Mesodermal cell (in vitro differentiated cells): ENCODE results near the gene PRDX2.

ENCODE experiments used
- H3K27ac ChIP-seq: 2 replicates; pipeline ENCODE4 v1.7.0; 2013; ENCODE audit warnings: mild to moderate bottlenecking, low read depth, low read length, moderate library complexity; ENCODE audit not compliant: severe bottlenecking
- H3K36me3 ChIP-seq: 2 replicates; pipeline ENCODE4 v1.7.1; 2013; ENCODE audit warnings: mild to moderate bottlenecking, low read length, moderate library complexity; ENCODE audit not compliant: control insufficient read depth, insufficient read depth
- H3K4me1 ChIP-seq: one replicate; pipeline ENCODE4 v1.7.1; 2013; ENCODE audit warnings: mild to moderate bottlenecking, low read length; ENCODE audit not compliant: insufficient read depth, control insufficient read depth, poor library complexity, severe bottlenecking
- H3K4me3 ChIP-seq: 2 replicates; pipeline ENCODE4 v1.7.0; 2013; ENCODE audit warnings: low read length, control low read depth, mild to moderate bottlenecking; ENCODE audit not compliant: insufficient read depth, poor library complexity, severe bottlenecking; ENCODE audit errors: extremely low read depth
- H3K9me3 ChIP-seq: 2 replicates; pipeline ENCODE4 v1.7.1; 2013; ENCODE audit warnings: mild to moderate bottlenecking, low read length, moderate library complexity; ENCODE audit not compliant: control insufficient read depth
- WGBS, 2 experiments: methylation state at CpG; one replicate each; pipeline ENCODE4 v1.1.5; 2013; ENCODE audit warnings: missing lambda C conversion rate in 2 of 2; ENCODE audit not compliant: insufficient coverage in 2 of 2; 5-methylcytosine and 5-hydroxymethylcytosine counted together

Gene PRDX2

GRCh38 chr19:12763100-12763499 is 38.5 kb downstream of the PRDX2 start:
- Histone ChIP-seq H3K27ac (no peak overlapping the region), H3K9me3 (no peaks in the 10 kb centered on the region), H3K36me3 (peaks cover 4% of the 10 kb centered on the region), H3K4me3 (no peak overlapping the region), H3K4me1 (no peaks in the 10 kb centered on the region)
- WGBS, 2 experiments: 96 to 100% methylated on average over 4 to 9 of the region's 11 CpGs

DNA sequence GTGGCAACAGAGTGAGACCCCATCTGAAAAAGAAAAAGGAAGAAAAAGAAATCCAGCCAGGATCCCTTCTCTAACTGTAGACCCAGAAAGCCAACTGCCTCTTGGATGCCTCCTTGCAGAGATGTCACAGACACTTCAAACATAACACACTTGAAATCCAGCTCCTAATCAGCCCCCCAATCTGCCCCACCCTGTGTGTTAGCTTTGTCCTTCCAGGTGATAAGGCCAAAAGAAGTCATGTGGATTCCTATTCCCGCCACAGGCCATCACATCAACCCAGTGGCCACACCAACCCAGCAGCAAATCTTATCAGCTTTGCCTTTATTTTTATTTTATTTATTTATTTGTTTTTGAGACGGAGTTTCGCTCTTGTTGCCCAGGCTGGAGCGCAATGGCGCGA is 41.9 kb downstream of the PRDX2 start:
- no CpG with 5 or more reads among the region's 6 CpGs for WGBS, 2 experiments

GRCh38 chr19:12757544-12758274 is 43.9 kb downstream of the PRDX2 start:
- H3K36me3 ChIP-seq: no peaks in the 10 kb centered on the region
- H3K4me1 ChIP-seq: no peaks in the 10 kb centered on the region
- H3K9me3 ChIP-seq: no peaks in the 10 kb centered on the region
- WGBS, 2 experiments: 13 to 14% methylated on average over 44 to 50 of the region's 60 CpGs
- H3K27ac ChIP-seq: no peak overlapping the region
- H3K4me3 ChIP-seq: peak overlapping the region; percentile 25

More for the DNA sequence above, 41.9 kb downstream of the PRDX2 start:
- Histone ChIP-seq H3K4me1 (no peaks in the 10 kb centered on the region), H3K9me3 (no peaks in the 10 kb centered on the region), H3K4me3 (no peak overlapping the region), H3K36me3 (peaks cover 4% of the 10 kb centered on the region), H3K27ac (no peak overlapping the region)

DNA sequence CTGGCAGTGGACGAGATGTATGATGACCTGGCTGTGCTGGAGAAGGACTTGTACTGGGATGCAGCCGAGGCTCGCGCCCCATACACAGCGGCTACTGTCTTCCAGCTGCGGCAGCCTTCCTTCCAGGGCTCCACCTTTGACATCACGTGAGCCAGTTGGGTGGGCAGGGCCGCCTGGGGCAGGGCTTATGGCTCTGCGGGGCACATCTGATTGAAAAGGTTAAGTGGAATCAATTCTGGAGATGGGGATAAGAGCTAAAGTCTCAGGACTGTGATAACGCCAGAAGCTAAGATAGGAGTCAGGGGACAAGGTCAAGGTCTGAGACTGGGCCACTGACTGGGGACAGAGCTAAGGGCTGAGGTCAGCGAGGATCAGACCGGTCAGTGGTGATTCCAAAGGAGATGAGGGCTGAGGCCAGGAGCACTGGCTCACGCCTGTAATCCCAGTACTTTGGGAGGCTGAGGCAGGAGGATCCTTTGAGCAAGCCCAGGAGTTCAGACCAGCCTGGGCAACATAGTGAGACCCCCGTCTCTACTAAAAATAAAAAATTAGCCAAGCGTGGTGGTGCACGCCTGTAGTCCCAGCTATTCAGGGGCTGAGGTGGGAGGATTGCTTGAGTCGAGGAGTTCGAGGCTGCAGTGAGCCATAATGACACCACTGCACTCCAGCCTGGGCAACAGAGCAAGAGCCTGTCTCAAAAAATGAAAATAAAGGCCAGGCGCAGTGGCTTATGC is 45.3 kb downstream of the PRDX2 start:
- Histone ChIP-seq H3K4me3 (no peak overlapping the region), H3K36me3 (no peaks in the 10 kb centered on the region), H3K27ac (no peak overlapping the region), H3K4me1 (no peaks in the 10 kb centered on the region), H3K9me3 (no peaks in the 10 kb centered on the region)
- 92 to 94% methylated on average over 17 to 19 of the region's 19 CpGs for WGBS, 2 experiments

GRCh38 chr19:12754465-12755196 is 47.0 kb downstream of the PRDX2 start:
- H3K4me3 ChIP-seq: no peak overlapping the region
- 91 to 94% methylated on average over 22 to 50 of the region's 50 CpGs for WGBS, 2 experiments
- H3K9me3 ChIP-seq: no peaks in the 10 kb centered on the region
- H3K36me3 ChIP-seq: no peaks in the 10 kb centered on the region
- H3K4me1 ChIP-seq: no peaks in the 10 kb centered on the region
- no peak overlapping the region for H3K27ac ChIP-seq

GRCh38 chr19:12752056-12752781 is 49.4 kb downstream of the PRDX2 start:
- peaks cover 15% of the 10 kb centered on the region for H3K36me3 ChIP-seq
- WGBS, 2 experiments: 65 to 70% methylated on average over 10 to 21 of the region's 23 CpGs

GRCh38 chr19:12751635-12752034 is 50.0 kb downstream of the PRDX2 start, which contains the start of gene BEST2:
Gene BEST2 (plus strand): TSS chr19:12751791. CDS start chr19:12752593, 802 bp downstream.
- Histone ChIP-seq H3K4me3 (no peak within 1 kb of the TSS), H3K4me1 (no peaks in the 10 kb centered on the region), H3K36me3 (peaks cover 20% of the 10 kb centered on the region), H3K9me3 (peaks cover 4% of the 10 kb centered on the region), H3K27ac (no peak within 1 kb of the TSS)
- 4 to 13% methylated on average over 7 to 10 of the region's 14 CpGs for WGBS, 2 experiments

More at GRCh38 chr19:12752056-12752781, 49.4 kb downstream of the PRDX2 start:
- no peaks in the 10 kb centered on the region for H3K4me1 ChIP-seq
- H3K27ac ChIP-seq: no peak overlapping the region
- peaks cover 3% of the 10 kb centered on the region for H3K9me3 ChIP-seq
- no peak overlapping the region for H3K4me3 ChIP-seq

GRCh38 chr19:12750851-12751250 is 50.7 kb downstream of the PRDX2 start:
- Histone ChIP-seq H3K4me1 (no peaks in the 10 kb centered on the region), H3K9me3 (peaks cover 4% of the 10 kb centered on the region), H3K27ac (no peak overlapping the region), H3K4me3 (no peak overlapping the region), H3K36me3 (peaks cover 28% of the 10 kb centered on the region)
- WGBS, 2 experiments: 84 to 89% methylated on average over 9 of the region's 9 CpGs

- Histone ChIP-seq H3K36me3 (peaks cover 37% of the 10 kb centered on the region), H3K9me3 (peaks cover 4% of the 10 kb centered on the region), H3K27ac (no peak overlapping the region), H3K4me3 (no peak overlapping the region), H3K4me1 (no peaks in the 10 kb centered on the region)
- WGBS, 2 experiments: 34 to 49% methylated on average over 19 to 20 of the region's 24 CpGs
These were observed 51.6 kb downstream of the PRDX2 start for GRCh38 chr19:12749938-12750521.

- Histone ChIP-seq H3K4me3 (no peak overlapping the region), H3K9me3 (peaks cover 4% of the 10 kb centered on the region), H3K27ac (no peak overlapping the region), H3K4me1 (no peaks in the 10 kb centered on the region), H3K36me3 (peaks cover 48% of the 10 kb centered on the region)
- WGBS, 2 experiments: 77 to 79% methylated on average over 2 to 6 of the region's 6 CpGs
These were observed 53.1 kb downstream of the PRDX2 start for GRCh38 chr19:12748489-12748888.
